Gastroesophageal sphincter (tissue), 3 donors: ENCODE data around the gene MYCN.

Source experiments
- EP300 ChIP-seq: sonication (generic); formaldehyde crosslinking; IDR thresholded peaks from one replicate; pipeline ENCODE4 v1.6.1; 2017; ENCODE audit warnings: antibody characterized with exemption, mild to moderate bottlenecking
- POLR2A ChIP-seq, 2 donors: fragments of 450-650 bp; IDR thresholded peaks; one replicate each; pipeline ENCODE4 v1.6.1; 2017; ENCODE audit warnings: antibody characterized with exemption in 2 of 2, mild to moderate bottlenecking in 2 of 2, moderate library complexity in 1 of 2
- POLR2AphosphoS5 ChIP-seq: sonication (generic); formaldehyde crosslinking; IDR thresholded peaks from one replicate; pipeline ENCODE4 v1.6.1; 2017; ENCODE audit warnings: antibody characterized with exemption
- TF ChIP-seq, protein P1 (sequence below), 4 experiments: fragments of 200-600 bp in 2 of 4; fragments of 450-650 bp in 2 of 4; sonication (generic) in 1 of 4; IDR thresholded peaks; one replicate each; pipeline ENCODE4 v1.5.1; 2017 to 2019; ENCODE audit warnings: antibody characterized with exemption in 4 of 4, mild to moderate bottlenecking in 2 of 4, moderate library complexity in 2 of 4

DNA sequence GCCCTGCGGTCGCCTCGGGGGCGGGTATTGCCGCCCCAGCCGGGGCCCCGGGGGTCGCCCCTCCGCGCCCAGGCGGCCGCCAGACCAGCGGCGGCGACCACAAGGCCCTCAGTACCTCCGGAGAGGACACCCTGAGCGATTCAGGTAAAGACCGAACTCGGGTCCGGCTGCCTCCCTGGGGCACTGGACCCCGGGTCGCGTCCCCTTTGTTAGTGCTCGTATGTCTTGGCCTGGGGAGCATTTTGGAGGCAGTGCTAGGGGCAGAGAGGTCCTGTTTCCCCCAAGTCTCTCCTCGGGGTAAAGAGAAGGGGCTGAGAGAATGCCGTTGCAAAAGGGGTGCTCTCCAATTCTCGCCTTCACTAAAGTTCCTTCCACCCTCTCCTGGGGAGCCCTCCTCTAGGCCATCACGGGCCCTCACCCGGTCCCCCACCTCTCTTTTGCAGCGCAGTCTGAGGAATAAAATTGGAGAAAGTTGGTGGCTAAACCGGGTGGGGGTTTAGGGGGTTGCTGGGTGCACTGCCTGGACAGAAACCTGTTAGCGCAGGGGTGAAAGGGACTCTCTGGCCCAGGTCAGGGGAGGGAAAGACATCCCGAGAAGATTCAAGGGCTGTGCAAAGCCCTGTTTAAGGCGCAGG lies 2.5 kb downstream of the MYCN start:
- TF ChIP-seq POLR2A (IDR thresholded peaks at IDR 0.05) (no peak), POLR2AphosphoS5 (no peak), EP300 (no peak)
- TF ChIP-seq, protein P1, sequence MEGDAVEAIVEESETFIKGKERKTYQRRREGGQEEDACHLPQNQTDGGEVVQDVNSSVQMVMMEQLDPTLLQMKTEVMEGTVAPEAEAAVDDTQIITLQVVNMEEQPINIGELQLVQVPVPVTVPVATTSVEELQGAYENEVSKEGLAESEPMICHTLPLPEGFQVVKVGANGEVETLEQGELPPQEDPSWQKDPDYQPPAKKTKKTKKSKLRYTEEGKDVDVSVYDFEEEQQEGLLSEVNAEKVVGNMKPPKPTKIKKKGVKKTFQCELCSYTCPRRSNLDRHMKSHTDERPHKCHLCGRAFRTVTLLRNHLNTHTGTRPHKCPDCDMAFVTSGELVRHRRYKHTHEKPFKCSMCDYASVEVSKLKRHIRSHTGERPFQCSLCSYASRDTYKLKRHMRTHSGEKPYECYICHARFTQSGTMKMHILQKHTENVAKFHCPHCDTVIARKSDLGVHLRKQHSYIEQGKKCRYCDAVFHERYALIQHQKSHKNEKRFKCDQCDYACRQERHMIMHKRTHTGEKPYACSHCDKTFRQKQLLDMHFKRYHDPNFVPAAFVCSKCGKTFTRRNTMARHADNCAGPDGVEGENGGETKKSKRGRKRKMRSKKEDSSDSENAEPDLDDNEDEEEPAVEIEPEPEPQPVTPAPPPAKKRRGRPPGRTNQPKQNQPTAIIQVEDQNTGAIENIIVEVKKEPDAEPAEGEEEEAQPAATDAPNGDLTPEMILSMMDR (IDR thresholded peaks at IDR 0.05): no peak
